BJ (cell line): ENCODE data around the gene TAF4. TPM values are rescaled to one million over a fixed set of nuclear protein-coding genes. Genes with fewer than 3 reads are reported as not detected.

Experiments used
- CTCF ChIA-PET: fragments of 350-600 bp; formaldehyde crosslinking; extraction: SDS; loops from one replicate; lab custom pipeline; 2021; ENCODE audit warnings: antibody characterized with exemption, inconsistent platforms; lab: Yijun Ruan, JAX
- POLR2A ChIA-PET: fragments of 300-600 bp; sonication (Branson Sonifier 250); formaldehyde crosslinking; extraction: SDS; loops from one replicate; lab custom pipeline; 2021; ENCODE audit warnings: antibody characterized with exemption; lab: Charles Lee
- DNase-seq: peaks from one replicate; pipeline ENCODE4 v3.0.0-alpha.2; 2011; ENCODE audit warnings: low read depth
- H3K27me3 ChIP-seq: 2 replicates; pipeline ENCODE4 v1.6.0; 2011; ENCODE audit warnings: low read length; ENCODE audit not compliant: control insufficient read depth, insufficient read depth
- H3K36me3 ChIP-seq: 2 replicates; pipeline ENCODE4 v1.5.1; 2011; ENCODE audit warnings: low read length; ENCODE audit not compliant: control insufficient read depth, insufficient read depth
- H3K4me3 ChIP-seq: 2 replicates; pipeline ENCODE4 v1.5.1; 2011; ENCODE audit warnings: low read depth, mild to moderate bottlenecking, control low read depth, low read length
- polyA plus RNA-seq: library from polyadenylated mRNA; depleted of rRNA; stranded (reverse); fragments of >200 nt; gene quantifications from 2 replicates; pipeline ENCODE4 v1.2.3, GENCODE V29; 2011
- TF ChIP-seq, protein P1 (sequence below): IDR thresholded peaks from 2 replicates; pipeline ENCODE4 v1.5.1; 2011; ENCODE audit warnings: low read depth, mild to moderate bottlenecking, control low read depth, inconsistent platforms, low read length, moderate library complexity; ENCODE audit not compliant: insufficient read depth

TAF4 gene
- polyA plus RNA-seq, 1 experiment: 1.2 TPM

DNA sequence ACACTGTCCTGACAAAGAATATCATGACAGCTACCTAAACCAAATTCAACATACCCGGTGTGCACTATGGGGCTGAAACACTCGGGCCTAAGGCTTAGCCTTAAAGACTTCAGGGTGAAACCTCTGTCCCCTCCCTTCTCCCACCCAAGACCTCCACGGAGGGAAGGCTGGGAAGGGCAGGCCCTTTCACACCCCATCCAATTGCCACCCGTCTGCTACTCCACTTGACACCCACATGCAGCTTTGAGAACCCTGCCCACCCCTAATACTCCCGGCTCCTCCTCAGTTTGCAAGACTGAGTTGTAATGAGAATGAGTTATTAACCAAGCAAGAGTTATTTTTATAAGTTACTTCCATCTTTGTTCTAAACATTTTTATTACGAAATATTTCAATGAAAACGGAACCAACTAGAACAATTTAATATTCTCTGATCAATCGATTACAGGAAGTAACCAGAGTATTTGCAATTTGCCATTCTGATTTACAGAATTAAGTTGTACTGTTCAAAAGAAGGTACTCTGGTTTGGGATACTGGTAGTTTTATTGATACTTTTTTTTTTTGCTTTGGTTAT, 3.7 kb downstream of the TAF4 start:
- no peak for DNase-seq
- ChIA-PET POLR2A (no interaction called here), CTCF (interaction anchor here (2.1 kb wide), 1 partner anchor 73 kb away, joined by 5 read pairs; no protein-coding TSS in a partner anchor)
- TF ChIP-seq, protein P1, sequence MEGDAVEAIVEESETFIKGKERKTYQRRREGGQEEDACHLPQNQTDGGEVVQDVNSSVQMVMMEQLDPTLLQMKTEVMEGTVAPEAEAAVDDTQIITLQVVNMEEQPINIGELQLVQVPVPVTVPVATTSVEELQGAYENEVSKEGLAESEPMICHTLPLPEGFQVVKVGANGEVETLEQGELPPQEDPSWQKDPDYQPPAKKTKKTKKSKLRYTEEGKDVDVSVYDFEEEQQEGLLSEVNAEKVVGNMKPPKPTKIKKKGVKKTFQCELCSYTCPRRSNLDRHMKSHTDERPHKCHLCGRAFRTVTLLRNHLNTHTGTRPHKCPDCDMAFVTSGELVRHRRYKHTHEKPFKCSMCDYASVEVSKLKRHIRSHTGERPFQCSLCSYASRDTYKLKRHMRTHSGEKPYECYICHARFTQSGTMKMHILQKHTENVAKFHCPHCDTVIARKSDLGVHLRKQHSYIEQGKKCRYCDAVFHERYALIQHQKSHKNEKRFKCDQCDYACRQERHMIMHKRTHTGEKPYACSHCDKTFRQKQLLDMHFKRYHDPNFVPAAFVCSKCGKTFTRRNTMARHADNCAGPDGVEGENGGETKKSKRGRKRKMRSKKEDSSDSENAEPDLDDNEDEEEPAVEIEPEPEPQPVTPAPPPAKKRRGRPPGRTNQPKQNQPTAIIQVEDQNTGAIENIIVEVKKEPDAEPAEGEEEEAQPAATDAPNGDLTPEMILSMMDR: no peak
- Histone ChIP-seq H3K4me3 (no peak overlapping the region), H3K36me3 (no peaks in the 10 kb centered on the region), H3K27me3 (no peaks in the 10 kb centered on the region)

DNA sequence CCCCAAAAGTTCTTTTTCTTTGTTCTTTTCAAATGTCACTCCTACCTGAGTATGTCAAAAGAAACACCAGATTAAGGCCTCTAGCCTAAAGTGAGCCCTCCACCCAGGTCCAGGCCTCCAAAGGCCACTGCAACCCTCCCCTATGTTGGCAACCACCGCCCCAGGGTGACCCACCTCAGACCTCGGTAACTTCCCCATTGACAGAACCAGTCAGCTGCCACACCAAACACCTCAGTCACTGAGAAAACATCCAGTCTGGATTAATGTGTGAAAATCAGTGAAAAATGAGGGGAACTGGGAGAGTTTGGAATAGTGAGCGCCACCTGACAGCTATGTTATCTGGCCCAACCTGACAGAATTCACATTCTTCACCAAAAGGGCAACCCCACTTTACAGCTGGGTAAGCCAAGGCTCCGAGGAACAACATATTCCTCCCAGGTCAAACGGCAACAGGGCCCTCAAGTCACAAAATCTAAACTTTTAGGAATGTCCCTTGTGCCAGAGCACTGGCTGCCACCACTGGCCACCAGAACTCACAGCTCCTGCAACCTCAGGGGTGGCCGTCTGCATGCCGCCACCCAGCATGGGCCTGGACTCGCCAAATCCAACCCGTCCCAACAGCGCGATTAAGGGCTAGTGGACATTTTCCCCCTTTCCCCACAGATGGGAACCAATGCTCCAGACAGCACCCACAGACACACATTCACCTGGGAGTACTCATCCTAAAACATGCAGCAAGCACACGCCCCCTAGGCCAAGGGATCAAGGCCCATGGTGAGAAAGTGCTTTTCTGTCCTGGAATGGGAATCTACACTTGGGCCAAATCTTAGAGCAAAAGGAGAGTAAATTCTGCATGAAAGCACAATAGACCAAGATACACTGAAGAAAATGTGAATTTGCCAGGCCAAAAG, 4.8 kb downstream of the TAF4 start:
- CTCF ChIA-PET: interaction anchor here (1.4 to 2.1 kb wide), 2 partner anchors 35 to 74 kb away, joined by 5 to 6 read pairs; no protein-coding TSS in a partner anchor
- Histone ChIP-seq H3K36me3 (no peaks in the 10 kb centered on the region), H3K4me3 (no peak overlapping the region), H3K27me3 (no peaks in the 10 kb centered on the region)
- no peak for DNase-seq
- TF ChIP-seq, protein P1: no peak
- POLR2A ChIA-PET: interaction anchor here (0.6 kb wide), 1 partner anchor 40 kb away, joined by 4 read pairs; no protein-coding TSS in a partner anchor

DNA sequence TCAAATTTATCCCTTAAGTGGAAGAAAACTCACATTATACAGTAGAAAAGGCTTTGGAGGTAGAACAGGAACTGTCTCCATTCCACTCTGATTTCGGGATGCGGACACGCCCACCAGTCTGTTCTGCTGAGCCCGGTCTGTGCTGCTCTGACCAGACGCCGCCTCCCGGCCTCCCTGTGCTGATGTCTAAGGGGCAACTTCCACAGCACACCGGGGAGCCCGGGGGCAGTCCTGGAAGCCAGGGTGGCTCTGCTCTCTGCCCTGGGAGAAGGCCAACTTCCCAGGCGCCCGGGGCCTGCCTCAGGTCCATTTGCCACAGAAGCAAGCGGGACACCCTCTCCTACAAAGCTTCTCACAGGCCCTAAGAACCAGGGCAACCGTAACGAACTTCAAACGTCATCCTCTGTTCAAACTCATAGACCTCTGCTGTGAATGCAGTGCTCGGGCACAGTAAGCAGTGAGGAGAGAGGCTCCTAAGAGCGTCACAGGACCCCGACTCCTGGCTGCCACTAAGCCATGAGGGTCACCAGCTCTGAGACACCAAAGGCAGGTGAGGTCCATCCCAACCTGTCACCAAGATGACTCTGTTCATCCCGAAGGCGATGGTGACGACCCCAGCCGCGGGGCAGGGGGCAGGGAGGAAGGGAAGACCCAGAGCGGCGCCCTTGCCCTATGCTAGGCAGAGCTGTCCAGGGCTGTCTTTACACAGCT, 5.6 kb downstream of the TAF4 start:
- POLR2A ChIA-PET: no interaction called here
- TF ChIP-seq, protein P1: no peak
- DNase-seq: no peak
- no peaks in the 10 kb centered on the region for H3K27me3 ChIP-seq
- peaks cover under 1% of the 10 kb centered on the region; the same call in 1 of the 2 replicates for H3K36me3 ChIP-seq
- no peak overlapping the region for H3K4me3 ChIP-seq
- CTCF ChIA-PET: interaction anchor here (1.3 to 1.4 kb wide), 2 partner anchors 11 to 34 kb away, joined by 3 to 6 read pairs; no protein-coding TSS in a partner anchor

DNA sequence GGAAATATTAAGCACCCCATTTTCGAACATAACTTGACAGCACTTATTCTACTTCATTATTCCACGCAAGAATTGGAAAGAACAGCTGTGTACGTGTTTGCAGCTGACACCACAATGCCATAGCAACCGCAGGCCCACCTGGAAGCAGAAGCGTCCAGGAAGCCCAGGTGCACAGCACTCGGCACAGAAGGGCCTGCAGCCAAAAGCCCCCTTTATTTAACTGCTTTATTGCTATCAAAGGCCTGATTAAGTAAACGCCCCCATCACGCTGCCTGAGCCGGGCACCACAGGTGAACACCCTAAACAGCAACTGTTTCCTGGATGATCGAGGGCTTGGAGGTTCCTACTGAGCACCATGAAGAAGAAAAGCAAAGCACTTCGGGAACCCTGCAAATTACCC, 6.3 kb downstream of the TAF4 start:
- Histone ChIP-seq H3K36me3 (peaks cover 1% of the 10 kb centered on the region; the same call in 1 of the 2 replicates), H3K27me3 (no peaks in the 10 kb centered on the region), H3K4me3 (no peak overlapping the region)
- DNase-seq: no peak
- CTCF ChIA-PET: interaction anchor here (1.3 kb wide), 1 partner anchor 11 kb away, joined by 3 read pairs; no protein-coding TSS in a partner anchor
- TF ChIP-seq, protein P1: no peak
- POLR2A ChIA-PET: no interaction called here
